ENCODE results near the gene MDN1. TPM values are rescaled to one million over a fixed set of nuclear protein-coding genes. Genes with fewer than 3 reads are reported as not detected.

MDN1 gene
- total RNA-seq, 1 experiment from 2014 or later, result 53.6 TPM

DNA sequence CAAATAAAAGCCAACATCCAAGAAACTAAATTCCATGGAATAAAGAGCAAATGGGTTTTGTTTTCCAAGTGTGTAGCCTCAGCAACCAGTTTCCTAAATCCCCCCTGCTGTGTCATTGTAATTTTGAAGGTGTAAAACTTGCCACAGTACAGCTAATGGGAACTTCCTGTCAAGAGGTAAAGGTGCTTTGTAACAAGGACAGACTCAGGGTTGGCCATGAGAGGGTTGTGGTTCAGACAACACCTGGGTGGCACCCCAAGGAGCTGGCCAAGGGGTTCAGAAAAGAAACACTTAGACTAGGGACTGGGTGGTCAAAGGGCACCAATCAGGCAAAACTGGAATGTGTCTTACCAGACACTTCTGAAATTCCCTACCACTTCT lies 128.7 kb downstream of the MDN1 start:
- Histone ChIP-seq H3K9me2 (ENCODE audit: insufficient read depth) (no peaks in the 10 kb centered on the region), H3K36me3 (ENCODE audit: control insufficient read depth in 1 of 2, insufficient read depth in 2 of 2, low read length in 2 of 2) (peaks cover 67 to 75% of the 10 kb centered on the region in 2 experiments), H3K79me2 (ENCODE audit: insufficient read depth, low read length) (no peaks in the 10 kb centered on the region; the same call in 1 of the 2 replicates), H3K27ac (ENCODE audit: low read depth, low read length) (no peak overlapping the region), H4K20me1 (ENCODE audit: insufficient read depth) (no peaks in the 10 kb centered on the region), H3K4me3 (replicated peaks in 1 of 2; ENCODE audit: low read depth in 1 of 2, low read length in 2 of 2) (no peak overlapping the region), H3K4me2 (ENCODE audit: low read length) (no peak overlapping the region), H3K27me3 (ENCODE audit: insufficient read depth, low read length) (no peaks in the 10 kb centered on the region), H3K9ac (ENCODE audit: low read length) (no peak overlapping the region), H3K4me1 (ENCODE audit: control insufficient read depth in 1 of 2, insufficient read depth in 2 of 2, low read length in 2 of 2) (no peaks in the 10 kb centered on the region), H2AFZ (ENCODE audit: low read depth, low read length, poor library complexity, severe bottlenecking) (no peak overlapping the region), H3K9me3 (ENCODE audit: control insufficient read depth in 1 of 2, insufficient read depth in 1 of 2, low read depth in 1 of 2, low read length in 2 of 2) (no peaks in the 10 kb centered on the region)
- ChIA-PET CTCF (no interaction called here), RAD21 (ENCODE audit: low non-redundant PET in 1 of 2, low total read pairs in 2 of 2, uncharacterized antibody in 2 of 2, unreplicated experiment in 2 of 2) (no interaction called here), POLR2A (no interaction called here)
- TF ChIP-seq, protein P1, sequence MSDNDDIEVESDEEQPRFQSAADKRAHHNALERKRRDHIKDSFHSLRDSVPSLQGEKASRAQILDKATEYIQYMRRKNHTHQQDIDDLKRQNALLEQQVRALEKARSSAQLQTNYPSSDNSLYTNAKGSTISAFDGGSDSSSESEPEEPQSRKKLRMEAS (IDR thresholded peaks at IDR 0.05), result no peak
- TF ChIP-seq POLR2A (IDR thresholded peaks at IDR 0.05; ENCODE audit: borderline replicate concordance, extremely low read depth, insufficient read depth, insufficient read length) (no peak), POLR2AphosphoS5 (IDR thresholded peaks at IDR 0.05; ENCODE audit: low read depth, low read length) (no peak), ZFX (IDR thresholded peaks at IDR 0.05) (no peak), EZH2phosphoT487 (IDR thresholded peaks at IDR 0.05; ENCODE audit: borderline replicate concordance) (no peak), TCF7L2 (IDR thresholded peaks at IDR 0.05; ENCODE audit: borderline replicate concordance, extremely low read depth, insufficient read depth, insufficient read length) (no peak), CBX3 (IDR thresholded peaks at IDR 0.05; ENCODE audit: low read depth) (no peak), SIN3A (IDR thresholded peaks at IDR 0.05; ENCODE audit: low read depth) (no peak)
- TF ChIP-seq, protein P2, sequence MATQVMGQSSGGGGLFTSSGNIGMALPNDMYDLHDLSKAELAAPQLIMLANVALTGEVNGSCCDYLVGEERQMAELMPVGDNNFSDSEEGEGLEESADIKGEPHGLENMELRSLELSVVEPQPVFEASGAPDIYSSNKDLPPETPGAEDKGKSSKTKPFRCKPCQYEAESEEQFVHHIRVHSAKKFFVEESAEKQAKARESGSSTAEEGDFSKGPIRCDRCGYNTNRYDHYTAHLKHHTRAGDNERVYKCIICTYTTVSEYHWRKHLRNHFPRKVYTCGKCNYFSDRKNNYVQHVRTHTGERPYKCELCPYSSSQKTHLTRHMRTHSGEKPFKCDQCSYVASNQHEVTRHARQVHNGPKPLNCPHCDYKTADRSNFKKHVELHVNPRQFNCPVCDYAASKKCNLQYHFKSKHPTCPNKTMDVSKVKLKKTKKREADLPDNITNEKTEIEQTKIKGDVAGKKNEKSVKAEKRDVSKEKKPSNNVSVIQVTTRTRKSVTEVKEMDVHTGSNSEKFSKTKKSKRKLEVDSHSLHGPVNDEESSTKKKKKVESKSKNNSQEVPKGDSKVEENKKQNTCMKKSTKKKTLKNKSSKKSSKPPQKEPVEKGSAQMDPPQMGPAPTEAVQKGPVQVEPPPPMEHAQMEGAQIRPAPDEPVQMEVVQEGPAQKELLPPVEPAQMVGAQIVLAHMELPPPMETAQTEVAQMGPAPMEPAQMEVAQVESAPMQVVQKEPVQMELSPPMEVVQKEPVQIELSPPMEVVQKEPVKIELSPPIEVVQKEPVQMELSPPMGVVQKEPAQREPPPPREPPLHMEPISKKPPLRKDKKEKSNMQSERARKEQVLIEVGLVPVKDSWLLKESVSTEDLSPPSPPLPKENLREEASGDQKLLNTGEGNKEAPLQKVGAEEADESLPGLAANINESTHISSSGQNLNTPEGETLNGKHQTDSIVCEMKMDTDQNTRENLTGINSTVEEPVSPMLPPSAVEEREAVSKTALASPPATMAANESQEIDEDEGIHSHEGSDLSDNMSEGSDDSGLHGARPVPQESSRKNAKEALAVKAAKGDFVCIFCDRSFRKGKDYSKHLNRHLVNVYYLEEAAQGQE (IDR thresholded peaks at IDR 0.05; ENCODE audit: low read depth), result no peak
- DNase-seq (ENCODE audit: low read depth, low spot score) (no peak), ATAC-seq (no peak)
- intact Hi-C loops (cut with micrococcal nuclease), result no loop called here
- no TSS peak for BruUV-seq (replicated peaks)
